ENCODE results near the gene KNDC1. TPM values are rescaled to one million over a fixed set of nuclear protein-coding genes. Genes with fewer than 3 reads are reported as not detected.
"Not testable (repeated sequence)": the region's sequence is repeated elsewhere in the genome, so short reads cannot be mapped to it uniquely, and the experiment has no call there.

The KNDC1 gene
- total and polyA plus RNA-seq, 3 donors from 2014 or later, result 4.2 to 19.8 (median 13.3) TPM

GRCh38 chr10:133174689-133175263, 14.8 kb downstream of the KNDC1 start:
- no peaks in the 10 kb centered on the region for H3K9me3 ChIP-seq
- 59 to 78% methylated on average over 3 of the region's 3 CpGs for WGBS, 2 donors
- H3K27me3 ChIP-seq, result no peaks in the 10 kb centered on the region
- no peaks in the 10 kb centered on the region for H3K4me1 ChIP-seq
- H3K4me3 ChIP-seq, result no peak overlapping the region
- no peak overlapping the region for H3K27ac ChIP-seq
- intact Hi-C loops (cut with DNase I; ENCODE audit: low total_unique reads), result no loop called here
- H3K36me3 ChIP-seq (ENCODE audit: low read depth, missing control alignments), result no peaks in the 10 kb centered on the region
- no peak for TF ChIP-seq CTCF (IDR thresholded peaks at IDR 0.05)
- no peak for TF ChIP-seq POLR2A (IDR thresholded peaks at IDR 0.05)
- no peak for DNase-seq

DNA sequence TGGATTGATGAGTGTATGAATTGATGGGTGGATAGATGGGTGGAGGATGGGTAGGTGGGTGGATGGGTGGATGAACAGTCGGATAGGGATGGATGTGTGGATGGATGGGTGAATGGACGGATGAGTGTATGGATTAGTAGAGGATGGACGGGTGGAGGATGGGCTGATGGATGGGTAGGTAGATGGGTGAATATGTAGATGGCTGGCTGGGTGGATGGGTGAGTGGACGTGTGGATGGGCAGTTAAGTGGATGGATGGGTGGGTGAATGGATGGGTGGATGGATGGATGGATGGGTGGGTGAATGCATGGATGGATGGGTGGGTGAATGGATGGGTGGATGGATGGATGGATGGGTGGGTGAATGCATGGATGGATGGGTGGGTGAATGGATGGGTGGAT, 15.6 kb downstream of the KNDC1 start:
- DNase-seq; H3K4me1 ChIP-seq; H3K27ac ChIP-seq; intact Hi-C loops (cut with DNase I; ENCODE audit: low total_unique reads); H3K27me3 ChIP-seq; H3K36me3 ChIP-seq (ENCODE audit: low read depth, missing control alignments); H3K9me3 ChIP-seq; H3K4me3 ChIP-seq: not testable (repeated sequence)
- WGBS, 2 donors, result 91 to 95% methylated on average over 4 of the region's 4 CpGs

- no peaks in the 10 kb centered on the region for H3K27me3 ChIP-seq
- intact Hi-C loops (cut with DNase I; ENCODE audit: low total_unique reads), result no loop called here
- WGBS, 2 donors, result 89 to 92% methylated on average over 2 to 4 of the region's 4 CpGs
Observed at GRCh38 chr10:133176546-133176945, 16.5 kb downstream of the KNDC1 start.

GRCh38 chr10:133177380-133178157, 17.6 kb downstream of the KNDC1 start:
- TF ChIP-seq POLR2A (IDR thresholded peaks at IDR 0.05), result no peak
- TF ChIP-seq CTCF (IDR thresholded peaks at IDR 0.05), result no peak
- Histone ChIP-seq H3K4me3 (no peak overlapping the region), H3K27me3 (no peaks in the 10 kb centered on the region), H3K9me3 (no peaks in the 10 kb centered on the region), H3K27ac (no peak overlapping the region), H3K4me1 (no peaks in the 10 kb centered on the region), H3K36me3 (ENCODE audit: low read depth, missing control alignments) (no peaks in the 10 kb centered on the region)
- intact Hi-C loops (cut with DNase I; ENCODE audit: low total_unique reads), result no loop called here
- WGBS, 2 donors, result 79 to 89% methylated on average over 12 of the region's 12 CpGs
- DNase-seq, result no peak

More at GRCh38 chr10:133176546-133176945, 16.5 kb downstream of the KNDC1 start:
- TF ChIP-seq POLR2A (IDR thresholded peaks at IDR 0.05), result no peak
- TF ChIP-seq CTCF (IDR thresholded peaks at IDR 0.05), result no peak
- no peak for DNase-seq
- no peaks in the 10 kb centered on the region for H3K36me3 ChIP-seq (ENCODE audit: low read depth, missing control alignments)
- H3K4me3 ChIP-seq, result no peak overlapping the region
- no peaks in the 10 kb centered on the region for H3K4me1 ChIP-seq
- H3K9me3 ChIP-seq, result no peaks in the 10 kb centered on the region
- H3K27ac ChIP-seq, result no peak overlapping the region

DNA sequence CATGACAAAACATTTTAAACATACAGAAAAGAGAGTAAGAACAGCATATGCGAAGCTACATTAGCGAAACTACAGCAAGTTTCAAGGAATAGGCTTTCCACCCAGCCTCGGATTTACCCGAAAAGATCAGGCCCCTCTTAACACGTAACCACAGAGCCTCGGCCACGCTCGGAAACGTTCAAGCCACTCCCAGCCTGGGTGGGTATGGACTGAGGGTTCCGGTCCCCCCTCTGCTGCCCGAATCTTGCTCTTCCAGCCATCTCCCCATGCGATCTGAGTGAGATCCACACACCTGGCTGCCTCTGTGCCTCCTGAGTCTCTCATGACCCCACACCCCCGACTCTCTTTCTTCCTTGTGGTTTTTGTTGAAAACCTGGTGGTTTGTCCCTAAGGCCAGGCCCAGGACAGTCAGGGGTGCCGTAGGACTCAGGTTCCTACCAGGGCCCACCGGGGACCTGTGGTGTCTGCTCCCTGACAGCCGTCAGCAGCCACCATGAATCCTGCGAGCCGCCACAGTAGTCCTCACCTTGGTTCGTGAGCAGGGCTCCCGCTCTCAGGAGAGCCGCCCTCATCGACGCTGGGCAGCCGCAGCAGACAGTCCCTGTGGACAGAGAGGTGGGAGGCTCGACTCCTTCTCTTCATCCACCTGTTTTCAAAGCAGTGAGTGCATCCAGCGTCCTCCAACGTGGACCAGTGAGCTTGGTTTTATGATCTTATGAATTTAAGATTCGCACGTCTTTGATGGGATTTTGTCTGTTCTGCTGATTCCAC, 18.5 kb downstream of the KNDC1 start:
- no peak for TF ChIP-seq CTCF (IDR thresholded peaks at IDR 0.05)
- no peak for TF ChIP-seq POLR2A (IDR thresholded peaks at IDR 0.05)
- no peak overlapping the region for H3K4me3 ChIP-seq
- DNase-seq, result no peak
- intact Hi-C loops (cut with DNase I; ENCODE audit: low total_unique reads), result no loop called here
- H3K36me3 ChIP-seq (ENCODE audit: low read depth, missing control alignments), result no peaks in the 10 kb centered on the region
- 89 to 95% methylated on average over 19 to 29 of the region's 29 CpGs for WGBS, 2 donors
- H3K4me1 ChIP-seq, result no peaks in the 10 kb centered on the region
- H3K27ac ChIP-seq, result no peak overlapping the region
- no peaks in the 10 kb centered on the region for H3K27me3 ChIP-seq
- no peaks in the 10 kb centered on the region for H3K9me3 ChIP-seq
